C4-2B (cell line): Measurements from ENCODE around the gene SUV39H1.
"Not testable (repeated sequence)": the region's sequence is repeated elsewhere in the genome, so short reads cannot be mapped to it uniquely, and the experiment has no call there.

Experiments
- H3K27ac ChIP-seq: fragments of 450-650 bp; 2 replicates; pipeline ENCODE4 v1.5.1; 2017
- ZFX ChIP-seq: fragments of 450-650 bp; IDR thresholded peaks from 2 replicates; pipeline ENCODE4 v1.6.1; 2017
- TF ChIP-seq, protein P1 (sequence below): fragments of 450-650 bp; conservative IDR thresholded peaks from 2 replicates; pipeline ENCODE4 v1.5.1; 2017; ENCODE audit warnings: mild to moderate bottlenecking

The SUV39H1 gene

DNA sequence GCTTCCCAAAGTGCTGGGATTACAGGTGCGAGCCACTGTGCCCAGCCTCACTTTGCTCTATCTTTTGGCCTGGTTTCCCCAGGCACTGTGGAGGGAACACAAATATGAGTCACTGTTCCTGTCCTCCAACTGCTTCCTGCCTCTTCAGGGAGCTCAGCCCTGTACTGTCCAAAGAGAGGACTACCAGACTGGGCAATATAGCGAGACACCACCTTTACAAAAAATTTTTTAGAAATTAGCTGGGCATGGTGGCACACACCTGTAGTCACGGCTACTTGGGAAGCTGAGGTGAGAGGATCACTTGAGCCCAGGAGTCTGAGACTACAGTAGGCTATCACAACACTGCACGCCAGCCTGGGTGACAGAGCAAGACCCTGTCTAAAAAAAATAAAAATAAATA, 29.9 kb upstream of the SUV39H1 start:
- TF ChIP-seq, protein P1, sequence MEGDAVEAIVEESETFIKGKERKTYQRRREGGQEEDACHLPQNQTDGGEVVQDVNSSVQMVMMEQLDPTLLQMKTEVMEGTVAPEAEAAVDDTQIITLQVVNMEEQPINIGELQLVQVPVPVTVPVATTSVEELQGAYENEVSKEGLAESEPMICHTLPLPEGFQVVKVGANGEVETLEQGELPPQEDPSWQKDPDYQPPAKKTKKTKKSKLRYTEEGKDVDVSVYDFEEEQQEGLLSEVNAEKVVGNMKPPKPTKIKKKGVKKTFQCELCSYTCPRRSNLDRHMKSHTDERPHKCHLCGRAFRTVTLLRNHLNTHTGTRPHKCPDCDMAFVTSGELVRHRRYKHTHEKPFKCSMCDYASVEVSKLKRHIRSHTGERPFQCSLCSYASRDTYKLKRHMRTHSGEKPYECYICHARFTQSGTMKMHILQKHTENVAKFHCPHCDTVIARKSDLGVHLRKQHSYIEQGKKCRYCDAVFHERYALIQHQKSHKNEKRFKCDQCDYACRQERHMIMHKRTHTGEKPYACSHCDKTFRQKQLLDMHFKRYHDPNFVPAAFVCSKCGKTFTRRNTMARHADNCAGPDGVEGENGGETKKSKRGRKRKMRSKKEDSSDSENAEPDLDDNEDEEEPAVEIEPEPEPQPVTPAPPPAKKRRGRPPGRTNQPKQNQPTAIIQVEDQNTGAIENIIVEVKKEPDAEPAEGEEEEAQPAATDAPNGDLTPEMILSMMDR, result no peak
- no peak for TF ChIP-seq ZFX

DNA sequence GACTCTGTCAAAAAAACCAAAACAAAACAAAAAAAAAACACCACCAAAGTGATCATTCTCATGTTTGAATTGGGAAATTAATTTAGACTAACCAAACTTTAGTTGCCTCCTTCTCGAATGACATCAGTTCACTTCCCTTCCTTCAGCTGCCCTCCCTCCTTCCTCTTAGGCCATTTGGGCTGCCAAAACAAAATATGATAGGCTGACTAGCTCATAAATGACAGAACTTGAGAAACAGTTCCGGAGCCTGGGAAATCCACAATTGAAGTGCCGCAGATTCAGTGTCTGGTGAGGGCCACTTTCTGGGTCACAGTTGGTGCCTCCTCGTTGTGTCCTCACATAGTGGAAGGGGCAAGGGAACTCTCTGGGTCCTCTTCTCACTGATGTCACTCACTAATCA, 29.0 kb upstream of the SUV39H1 start:
- no peak overlapping the region for H3K27ac ChIP-seq
- TF ChIP-seq, protein P1, result no peak
- no peak for TF ChIP-seq ZFX

More for the DNA sequence above, 29.9 kb upstream of the SUV39H1 start:
- no peak overlapping the region for H3K27ac ChIP-seq

DNA sequence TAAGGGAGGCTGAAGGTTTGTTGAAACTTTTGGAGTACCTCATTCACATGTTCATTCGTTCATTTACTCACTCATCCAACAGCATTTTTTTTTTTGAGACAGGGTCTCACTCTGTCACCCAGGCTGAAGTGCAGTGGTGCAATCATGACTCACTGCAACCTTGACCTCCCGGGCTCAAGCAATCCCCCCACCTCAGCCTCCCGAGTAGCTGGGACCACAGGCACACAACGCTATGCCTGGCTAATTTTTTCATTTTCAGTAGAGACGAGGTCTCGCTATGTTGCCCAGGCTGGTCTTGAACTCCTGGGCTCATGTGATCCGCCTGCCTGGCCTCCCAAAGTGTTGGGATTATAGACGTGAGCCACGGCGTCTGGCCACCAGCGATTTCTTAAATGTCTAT, 28.3 kb upstream of the SUV39H1 start:
- not testable (repeated sequence) for H3K27ac ChIP-seq

DNA sequence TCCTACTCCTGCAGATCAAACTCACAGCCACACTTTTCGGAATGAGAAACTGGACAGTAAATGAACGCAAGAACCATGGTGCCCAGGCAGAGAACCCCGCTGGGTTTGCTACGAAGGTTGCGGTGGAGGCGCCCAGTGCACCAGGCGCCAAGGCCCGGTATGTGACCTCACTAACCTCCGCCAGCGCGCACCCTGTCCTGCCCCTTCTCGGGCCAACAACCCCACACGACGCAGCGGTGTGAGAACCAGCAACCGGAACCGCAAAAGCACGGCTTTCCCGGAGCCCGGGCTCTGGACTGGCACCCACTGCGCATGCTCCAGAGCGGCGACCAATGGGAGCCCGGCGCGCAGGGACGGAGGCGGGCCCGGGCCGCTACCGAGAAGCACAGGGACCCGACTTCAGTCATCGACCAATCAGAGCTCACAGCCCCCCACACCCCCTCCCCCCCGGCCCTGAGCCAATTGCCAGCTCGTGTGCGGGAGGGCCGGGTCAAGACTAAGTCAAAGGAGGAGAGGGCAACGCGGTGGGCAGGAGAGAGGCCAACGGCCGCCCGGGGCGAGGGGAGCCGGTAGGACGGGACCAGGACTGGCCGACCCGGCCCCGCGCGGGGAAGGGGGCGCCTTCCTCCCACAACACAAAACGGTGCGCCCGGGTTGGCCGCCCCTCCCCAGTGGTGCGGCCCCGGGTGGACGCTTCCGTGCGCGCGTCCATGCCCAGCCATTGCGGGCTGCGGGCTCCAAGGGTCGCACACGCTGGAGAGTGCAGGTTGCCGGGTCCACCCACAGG, 20.2 kb upstream of the SUV39H1 start:
- H3K27ac ChIP-seq, result peak overlapping the region; percentile 88

DNA sequence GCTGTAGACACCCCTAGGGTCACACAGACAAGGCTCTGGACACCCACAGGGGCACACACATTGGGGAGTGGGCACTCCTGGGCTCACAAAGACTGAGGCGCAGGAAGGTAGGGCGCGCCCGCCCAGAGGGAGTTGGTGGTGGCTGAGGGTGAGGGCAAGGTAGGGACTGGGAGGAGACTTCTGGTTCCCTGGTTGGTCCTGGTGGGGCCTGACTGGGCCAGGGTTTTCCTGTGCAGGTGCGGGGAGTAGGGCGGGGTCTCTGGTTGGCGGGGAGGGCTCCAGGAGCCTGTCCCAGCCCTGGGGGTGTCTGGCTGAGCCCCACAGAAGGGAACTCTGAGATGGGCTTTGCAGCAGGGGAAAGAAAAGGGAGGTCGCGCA, 19.7 kb upstream of the SUV39H1 start:
- peak overlapping the region; percentile 88 for H3K27ac ChIP-seq
- TF ChIP-seq, protein P1, result no peak
- no peak for TF ChIP-seq ZFX

More for the DNA sequence above, 20.2 kb upstream of the SUV39H1 start:
- TF ChIP-seq ZFX, result no peak
- TF ChIP-seq, protein P1, result no peak

DNA sequence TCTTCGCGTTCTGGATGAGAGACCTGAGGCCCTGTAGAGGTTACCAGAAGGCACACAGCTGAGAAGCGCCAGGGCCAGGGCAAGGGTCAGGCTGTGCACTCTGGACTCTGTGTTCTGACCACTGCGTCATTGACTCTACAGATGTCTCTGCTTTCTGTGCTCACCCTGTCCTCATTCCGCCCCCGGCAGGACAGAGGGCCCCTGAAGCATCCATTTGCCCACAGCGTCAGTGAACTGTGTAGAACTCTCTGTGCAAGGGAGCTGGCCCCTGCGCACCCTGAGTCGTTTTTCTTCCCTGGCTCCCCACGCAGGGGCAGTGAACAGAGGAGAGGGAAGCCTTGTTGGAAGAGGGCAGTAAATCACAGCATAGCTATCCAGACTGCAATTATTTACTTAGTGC, 19.0 kb upstream of the SUV39H1 start:
- H3K27ac ChIP-seq, result no peak overlapping the region; the same call in none of the 2 replicates
- TF ChIP-seq, protein P1, result no peak
- no peak for TF ChIP-seq ZFX

DNA sequence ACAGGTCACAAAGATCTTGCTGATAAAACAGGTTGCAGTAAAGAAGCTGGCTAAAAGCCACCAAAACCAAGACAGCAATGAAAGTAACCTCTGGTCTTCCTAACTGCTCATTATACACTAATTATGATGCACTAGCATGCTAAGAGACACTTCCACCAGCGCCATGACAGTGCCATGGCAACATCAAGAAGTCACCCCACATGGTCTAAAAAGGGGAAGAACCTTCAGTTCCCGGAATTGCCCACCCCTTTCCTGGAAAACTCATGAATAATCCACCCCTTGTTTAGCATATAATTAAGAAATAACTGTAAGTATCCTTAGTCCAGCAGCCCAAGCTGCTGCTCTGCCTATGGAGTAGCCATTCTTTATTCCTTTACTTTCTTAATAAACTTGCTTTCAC, 16.1 kb upstream of the SUV39H1 start:
- not testable (repeated sequence) for H3K27ac ChIP-seq

DNA sequence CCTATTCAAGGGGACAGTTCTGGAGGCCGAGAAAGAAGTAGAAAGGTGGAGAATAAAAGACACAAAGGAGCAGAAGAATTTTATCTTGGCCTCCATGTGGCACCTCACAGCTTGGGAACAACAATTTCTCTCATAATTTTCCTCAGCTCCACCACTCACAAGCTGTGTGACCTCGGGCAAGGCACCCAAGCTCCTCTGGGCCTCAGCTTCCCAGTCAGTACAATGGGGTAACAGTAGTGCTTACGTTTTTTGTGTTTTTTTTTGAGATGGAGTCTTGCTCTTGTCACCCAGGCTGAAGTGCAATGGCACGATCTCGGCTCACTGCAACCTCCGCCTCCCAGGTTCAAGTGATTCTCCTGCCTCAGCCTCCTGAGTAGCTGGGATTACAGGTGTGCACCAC, 15.6 kb upstream of the SUV39H1 start:
- not testable (repeated sequence) for H3K27ac ChIP-seq

DNA sequence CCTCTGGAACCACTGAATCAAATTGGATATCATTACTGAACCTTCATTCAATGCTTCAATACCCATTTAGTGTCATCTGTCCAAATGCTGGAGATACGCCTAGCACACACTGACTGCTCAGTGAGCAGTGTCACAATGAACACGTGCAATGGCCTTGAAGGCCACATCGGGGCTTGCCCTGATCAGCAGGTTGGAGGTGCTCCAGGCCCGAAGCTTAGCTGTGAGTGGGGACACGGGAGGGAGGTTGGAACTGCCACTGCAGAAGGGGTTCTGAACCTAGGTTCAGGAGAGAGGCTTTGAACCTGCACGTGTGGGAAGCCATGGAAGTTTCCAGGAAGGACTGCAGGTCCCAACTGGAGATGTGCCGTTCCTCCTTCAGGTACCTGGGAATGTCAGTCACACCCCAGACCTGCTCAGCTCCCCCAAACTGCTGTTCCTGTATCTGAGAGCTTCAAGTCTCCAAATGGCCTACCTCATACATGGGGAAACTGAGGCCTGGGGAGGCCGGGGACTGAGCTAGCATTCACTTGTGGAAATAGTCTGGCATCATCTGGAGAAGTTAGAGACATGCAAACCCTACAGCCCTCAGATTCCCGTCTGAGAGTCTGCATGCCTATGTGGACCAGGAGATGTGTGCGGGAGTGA, 14.9 kb upstream of the SUV39H1 start:
- no peak overlapping the region for H3K27ac ChIP-seq
- no peak for TF ChIP-seq ZFX
- TF ChIP-seq, protein P1, result no peak

DNA sequence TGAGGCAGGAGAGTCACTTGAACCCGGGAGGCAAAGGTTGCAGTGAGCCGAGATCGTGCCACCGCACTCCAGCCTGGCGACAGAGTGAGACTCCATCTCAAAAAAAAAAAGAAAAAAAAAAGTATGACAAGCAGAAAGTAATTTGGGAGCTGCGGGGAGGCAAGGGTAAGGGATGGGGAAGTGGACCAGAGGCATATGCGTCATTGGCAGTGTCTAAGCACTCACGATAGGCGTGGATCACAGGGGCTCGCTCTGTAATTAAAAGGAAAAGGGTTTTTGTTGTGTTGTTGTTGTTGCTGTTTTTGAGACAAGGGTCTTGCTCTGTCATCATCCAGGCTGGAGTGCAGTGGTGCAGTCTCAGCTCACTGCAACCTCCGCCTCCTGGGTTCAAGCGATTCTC, 13.7 kb upstream of the SUV39H1 start:
- H3K27ac ChIP-seq, result not testable (repeated sequence)
